PC-3 (cell line): Measurements from ENCODE around the gene GLI3. TPM values are rescaled to one million over a fixed set of nuclear protein-coding genes. Genes with fewer than 3 reads are reported as not detected.

Source experiments
- ATAC-seq: fragments of 200-7000 bp; cut with Tn5 transposase; 2 replicates; pipeline ENCODE4 v1.9.1; 2020; ENCODE audit warnings: mild to moderate bottlenecking, moderate library complexity
- BruUV-seq: library from RNA; stranded (reverse); fragments of 400-500 nt; replicated peaks from 2 replicates; lab custom pipeline; 2021; lab: Mats Ljungman, UMichigan
- CTCF ChIA-PET: fragments of 300-600 bp; sonication (Branson Sonifier 250); formaldehyde crosslinking; loops from one replicate; lab custom pipeline; 2022; ENCODE audit warnings: antibody characterized with exemption; lab: Charles Lee
- POLR2A ChIA-PET: fragments of 300-600 bp; sonication (Branson Sonifier 250); formaldehyde crosslinking; loops from one replicate; lab custom pipeline; 2022; ENCODE audit warnings: antibody characterized with exemption; ENCODE audit not compliant: unreplicated experiment; lab: Charles Lee
- DNase-seq: peaks from one replicate; pipeline ENCODE4 v3.0.0-alpha.2; 2015
- H2AFZ ChIP-seq: fragments of 300-600 bp; sonication (generic); 2 replicates; pipeline ENCODE4 v1.6.0; 2016; ENCODE audit warnings: antibody characterized with exemption, low read length
- H3F3A ChIP-seq: fragments of 300-600 bp; sonication (generic); one replicate; pipeline ENCODE4 v1.6.0; 2017; ENCODE audit warnings: antibody characterized with exemption, low read length, control low read depth, mild to moderate bottlenecking; ENCODE audit not compliant: unreplicated experiment
- H3K27ac ChIP-seq: fragments of 300-600 bp; sonication (generic); 2 replicates; pipeline ENCODE4 v1.5.1; 2016; ENCODE audit warnings: mild to moderate bottlenecking, low read length
- H3K27me3 ChIP-seq: fragments of 300-600 bp; sonication (generic); 2 replicates; pipeline ENCODE4 v1.6.1; 2016; ENCODE audit warnings: low read length, mixed read lengths
- H3K36me3 ChIP-seq: fragments of 300-600 bp; sonication (generic); 2 replicates; pipeline ENCODE4 v1.6.1; 2016; ENCODE audit warnings: low read depth, mixed run types, low read length, mixed read lengths
- H3K4me1 ChIP-seq: fragments of 300-600 bp; sonication (generic); 2 replicates; pipeline ENCODE4 v1.5.1; 2016; ENCODE audit warnings: low read length; ENCODE audit not compliant: insufficient read depth
- H3K4me2 ChIP-seq: fragments of 300-600 bp; sonication (generic); 2 replicates; pipeline ENCODE4 v1.6.0; 2016; ENCODE audit warnings: low read length
- H3K4me3 ChIP-seq: fragments of 300-600 bp; sonication (generic); 2 replicates; pipeline ENCODE4 v1.5.1; 2016; ENCODE audit warnings: mild to moderate bottlenecking, low read length, mixed read lengths
- H3K79me2 ChIP-seq: fragments of 300-600 bp; sonication (generic); 2 replicates; pipeline ENCODE4 v1.6.1; 2017; ENCODE audit warnings: low read length, mixed read lengths
- H3K9ac ChIP-seq: fragments of 300-600 bp; sonication (generic); 2 replicates; pipeline ENCODE4 v1.6.0; 2016; ENCODE audit warnings: mild to moderate bottlenecking, low read length
- H3K9me2 ChIP-seq: fragments of 300-600 bp; sonication (generic); replicated peaks from 2 replicates; pipeline ENCODE4 v1.6.1; 2016; ENCODE audit warnings: mixed run types, low read length, mixed read lengths
- H3K9me3 ChIP-seq: fragments of 300-600 bp; sonication (generic); 2 replicates; pipeline ENCODE4 v1.6.1; 2016; ENCODE audit warnings: low read length, mixed read lengths
- H4K20me1 ChIP-seq: fragments of 300-600 bp; sonication (generic); 2 replicates; pipeline ENCODE4 v1.6.1; 2016; ENCODE audit warnings: low read length, mixed read lengths
- CTCF ChIP-seq: fragments of 300-600 bp; sonication (generic); conservative IDR thresholded peaks from 2 replicates; pipeline ENCODE4 v1.5.1; 2017; ENCODE audit warnings: antibody characterized with exemption, low read depth, mild to moderate bottlenecking, low read length
- EZH2 ChIP-seq: fragments of 300-600 bp; sonication (generic); IDR thresholded peaks from one replicate; pipeline ENCODE4 v1.6.1; 2017; ENCODE audit warnings: antibody characterized with exemption, mild to moderate bottlenecking, low read length; ENCODE audit not compliant: unreplicated experiment
- EZH2phosphoT487 ChIP-seq: fragments of 300-600 bp; sonication (generic); IDR thresholded peaks from 2 replicates; pipeline ENCODE4 v1.6.1; 2018; ENCODE audit warnings: mild to moderate bottlenecking, antibody characterized with exemption, low read length, borderline replicate concordance
- intact Hi-C: fragments of 100-400 bp; cut with micrococcal nuclease; formaldehyde crosslinking; loops from 2 replicates; pipeline ENCODE4 v1.9.0; 2023
- total RNA-seq: library from RNA; depleted of rRNA; stranded (reverse); fragments of >200 nt; gene quantifications from 2 replicates; pipeline ENCODE4 v1.2.3, GENCODE V29; 2014

GLI3 gene
- total RNA-seq, 1 experiment from 2014 or later, result 3.5 TPM

GRCh38 chr7:42006801-42007513 is 230.1 kb downstream of the GLI3 start:
- no peaks in the 10 kb centered on the region for H3K36me3 ChIP-seq
- CTCF ChIA-PET, result no interaction called here
- ATAC-seq, result no peak

GRCh38 chr7:42002654-42003053 is 234.4 kb downstream of the GLI3 start:
- Histone ChIP-seq H2AFZ (no peak overlapping the region), H3K27ac (no peak overlapping the region), H3K4me1 (peaks cover 32% of the 10 kb centered on the region), H3K27me3 (no peaks in the 10 kb centered on the region), H3K9ac (no peak overlapping the region), H3F3A (peaks cover 5% of the 10 kb centered on the region), H3K9me2 (no peaks in the 10 kb centered on the region), H3K9me3 (no peaks in the 10 kb centered on the region), H3K4me3 (no peak overlapping the region), H3K79me2 (no peaks in the 10 kb centered on the region), H3K4me2 (no peak overlapping the region), H4K20me1 (no peaks in the 10 kb centered on the region), H3K36me3 (no peaks in the 10 kb centered on the region)
- DNase-seq (no peak), ATAC-seq (no peak)
- intact Hi-C loops, result no loop called here
- BruUV-seq, result no TSS peak
- CTCF ChIA-PET, result no interaction called here
- no peak for TF ChIP-seq EZH2
- no peak for TF ChIP-seq EZH2phosphoT487
- POLR2A ChIA-PET, result no interaction called here

More at GRCh38 chr7:42006801-42007513, 230.1 kb downstream of the GLI3 start:
- Histone ChIP-seq H3K4me2 (no peak overlapping the region), H3K9me3 (no peaks in the 10 kb centered on the region), H3K4me3 (no peak overlapping the region), H3K9me2 (no peaks in the 10 kb centered on the region), H2AFZ (no peak overlapping the region), H3K9ac (no peak overlapping the region), H3K4me1 (no peaks in the 10 kb centered on the region), H3K79me2 (no peaks in the 10 kb centered on the region), H3F3A (no peaks in the 10 kb centered on the region), H3K27me3 (no peaks in the 10 kb centered on the region), H3K27ac (no peak overlapping the region), H4K20me1 (no peaks in the 10 kb centered on the region)
- no TSS peak for BruUV-seq
- intact Hi-C loops, result no loop called here
- no peak for DNase-seq
- POLR2A ChIA-PET, result no interaction called here
- TF ChIP-seq EZH2 (no peak), EZH2phosphoT487 (no peak), CTCF (no peak)

GRCh38 chr7:41999736-42000283 is 237.2 kb downstream of the GLI3 start:
- Histone ChIP-seq H3K27me3 (no peaks in the 10 kb centered on the region), H3K9ac (no peak overlapping the region), H3K27ac (peak overlapping the region; percentile 49), H3K9me3 (no peaks in the 10 kb centered on the region), H3K79me2 (no peaks in the 10 kb centered on the region), H4K20me1 (no peaks in the 10 kb centered on the region), H3K4me1 (peaks cover 57% of the 10 kb centered on the region), H3K36me3 (no peaks in the 10 kb centered on the region), H3K4me2 (peak overlapping the region; percentile 65), H3K9me2 (no peaks in the 10 kb centered on the region), H3F3A (peaks cover 16% of the 10 kb centered on the region), H2AFZ (no peak overlapping the region), H3K4me3 (peak overlapping the region; percentile 20; the same call in 1 of the 2 replicates)
- CTCF ChIA-PET, result no interaction called here
- DNase-seq (peak; percentile 90), ATAC-seq (peak; percentile 86)
- TF ChIP-seq CTCF (no peak), EZH2phosphoT487 (no peak), EZH2 (no peak)
- no TSS peak for BruUV-seq
- POLR2A ChIA-PET, result no interaction called here
- intact Hi-C loops, result loop anchor here (10.0 kb wide), 1 partner anchor 105 kb away; no protein-coding TSS in a partner anchor
